Spinal cord (tissue), 10 donors: ENCODE measurements around the gene MARCHF10. TPM values are rescaled to one million over a fixed set of nuclear protein-coding genes. Genes with fewer than 3 reads are reported as not detected.

ENCODE experiments used
- DNase-seq, 6 donors: peaks; one replicate each; pipeline versions ENCODE4 v3.0.0 to v3.0.0-alpha.2; 2013 to 2015; ENCODE audit warnings: low spot score in 6 of 6, low read depth in 4 of 6
- H3K27ac ChIP-seq: one replicate; pipeline ENCODE4 v1.5.1; 2013; ENCODE audit warnings: low read depth, low read length, control low read depth
- H3K27me3 ChIP-seq: one replicate; pipeline ENCODE4 v1.6.1; 2013; ENCODE audit warnings: low read length; ENCODE audit not compliant: control insufficient read depth, insufficient read depth
- H3K36me3 ChIP-seq: one replicate; pipeline ENCODE4 v1.6.1; 2013; ENCODE audit warnings: low read length; ENCODE audit not compliant: control insufficient read depth, insufficient read depth
- H3K4me1 ChIP-seq: one replicate; pipeline ENCODE4 v1.6.1; 2013; ENCODE audit warnings: low read length; ENCODE audit not compliant: control insufficient read depth, insufficient read depth
- H3K4me3 ChIP-seq: one replicate; pipeline ENCODE4 v1.5.1; 2013; ENCODE audit warnings: low read depth, low read length, control low read depth
- H3K9me3 ChIP-seq: one replicate; pipeline ENCODE4 v1.6.1; 2013; ENCODE audit warnings: low read length; ENCODE audit not compliant: control insufficient read depth, insufficient read depth
- WGBS: methylation state at CpG from one replicate; pipeline ENCODE4 v1.1.5; 2013; ENCODE audit warnings: missing lambda C conversion rate; ENCODE audit not compliant: insufficient coverage; 5-methylcytosine and 5-hydroxymethylcytosine counted together
- polyA plus RNA-seq, 2 donors: library from polyadenylated mRNA; unstranded; fragments of 120-200 nt; gene quantifications; one replicate each; pipeline ENCODE4 v1.2.1, GENCODE V29; 2013; ENCODE audit not compliant: insufficient read length in 2 of 2
- total RNA-seq, 2 donors: library from RNA; depleted of rRNA in 1 of 2; stranded (reverse); fragments of 120-200 nt in 1 of 2; fragments of >200 nt in 1 of 2; gene quantifications; one replicate each; pipeline versions ENCODE4 v1.2.3 to v1.2.4, GENCODE V29; 2013 to 2014
- donor health status: healthy.

Gene MARCHF10
- total and polyA plus RNA-seq, 4 donors, result 0.59 to 3.6 (median 2.6) TPM

GRCh38 chr17:62727916-62728672 lies 80.0 kb downstream of the MARCHF10 start:
- H3K36me3 ChIP-seq, result no peaks in the 10 kb centered on the region
- no peak overlapping the region for H3K4me3 ChIP-seq
- 40% methylated on average over 3 of the region's 6 CpGs for WGBS
- DNase-seq, result no peak
- no peak overlapping the region for H3K27ac ChIP-seq
- no peaks in the 10 kb centered on the region for H3K9me3 ChIP-seq
- H3K27me3 ChIP-seq, result no peaks in the 10 kb centered on the region
- peaks cover 6% of the 10 kb centered on the region for H3K4me1 ChIP-seq

- WGBS, result 90% methylated on average over 3 of the region's 5 CpGs
- no peak for DNase-seq
- Histone ChIP-seq H3K4me3 (no peak overlapping the region), H3K27ac (no peak overlapping the region), H3K4me1 (peaks cover 6% of the 10 kb centered on the region), H3K9me3 (no peaks in the 10 kb centered on the region), H3K36me3 (no peaks in the 10 kb centered on the region), H3K27me3 (no peaks in the 10 kb centered on the region)
Observed at GRCh38 chr17:62725791-62726249, 82.3 kb downstream of the MARCHF10 start.

- peak in 1 of 6 donors; percentile 31 for DNase-seq
- Histone ChIP-seq H3K27me3 (no peaks in the 10 kb centered on the region), H3K9me3 (no peaks in the 10 kb centered on the region), H3K36me3 (no peaks in the 10 kb centered on the region), H3K4me1 (peaks cover 6% of the 10 kb centered on the region), H3K27ac (no peak overlapping the region), H3K4me3 (no peak overlapping the region)
- WGBS, result 36% methylated on average over 16 of the region's 16 CpGs
Observed at GRCh38 chr17:62724398-62725146, 83.5 kb downstream of the MARCHF10 start.

GRCh38 chr17:62723842-62724241 lies 84.3 kb downstream of the MARCHF10 start:
- H3K4me1 ChIP-seq, result peaks cover 6% of the 10 kb centered on the region
- H3K9me3 ChIP-seq, result no peaks in the 10 kb centered on the region
- H3K36me3 ChIP-seq, result no peaks in the 10 kb centered on the region
- no peak overlapping the region for H3K27ac ChIP-seq
- WGBS, result 48% methylated on average over 2 of the region's 7 CpGs
- H3K27me3 ChIP-seq, result no peaks in the 10 kb centered on the region
- no peak for DNase-seq
- no peak overlapping the region for H3K4me3 ChIP-seq

- H3K4me1 ChIP-seq, result peaks cover 6% of the 10 kb centered on the region
- no peak overlapping the region for H3K4me3 ChIP-seq
- no peaks in the 10 kb centered on the region for H3K36me3 ChIP-seq
- no peaks in the 10 kb centered on the region for H3K27me3 ChIP-seq
- H3K9me3 ChIP-seq, result no peaks in the 10 kb centered on the region
- no CpG with 5 or more reads among the region's 1 CpG for WGBS
- no peak overlapping the region for H3K27ac ChIP-seq
- no peak for DNase-seq
Observed at GRCh38 chr17:62722625-62723024, 85.5 kb downstream of the MARCHF10 start.

GRCh38 chr17:62720126-62720850 lies 87.8 kb downstream of the MARCHF10 start:
- Histone ChIP-seq H3K27ac (no peak overlapping the region), H3K4me3 (no peak overlapping the region), H3K9me3 (no peaks in the 10 kb centered on the region), H3K4me1 (peaks cover 6% of the 10 kb centered on the region), H3K36me3 (no peaks in the 10 kb centered on the region), H3K27me3 (no peaks in the 10 kb centered on the region)
- no CpG with 5 or more reads among the region's 3 CpGs for WGBS
- no peak for DNase-seq

GRCh38 chr17:62719586-62719985 lies 88.5 kb downstream of the MARCHF10 start:
- H3K4me3 ChIP-seq, result no peak overlapping the region
- no peak overlapping the region for H3K27ac ChIP-seq
- WGBS, result no CpG with 5 or more reads among the region's 1 CpG

GRCh38 chr17:62718429-62718828 lies 89.7 kb downstream of the MARCHF10 start:
- WGBS, result 92% methylated on average over 7 of the region's 11 CpGs

More at GRCh38 chr17:62719586-62719985, 88.5 kb downstream of the MARCHF10 start:
- no peaks in the 10 kb centered on the region for H3K9me3 ChIP-seq
- DNase-seq, result no peak
- no peaks in the 10 kb centered on the region for H3K36me3 ChIP-seq
- H3K4me1 ChIP-seq, result peaks cover 2% of the 10 kb centered on the region
- H3K27me3 ChIP-seq, result no peaks in the 10 kb centered on the region

GRCh38 chr17:62717889-62718288 lies 90.2 kb downstream of the MARCHF10 start:
- Histone ChIP-seq H3K36me3 (no peaks in the 10 kb centered on the region), H3K4me3 (no peak overlapping the region), H3K9me3 (no peaks in the 10 kb centered on the region), H3K4me1 (peaks cover 11% of the 10 kb centered on the region), H3K27ac (no peak overlapping the region), H3K27me3 (no peaks in the 10 kb centered on the region)
- 96% methylated on average over 7 of the region's 8 CpGs for WGBS
- DNase-seq, result no peak

More at GRCh38 chr17:62718429-62718828, 89.7 kb downstream of the MARCHF10 start:
- Histone ChIP-seq H3K27ac (no peak overlapping the region), H3K4me1 (peaks cover 8% of the 10 kb centered on the region), H3K4me3 (no peak overlapping the region), H3K9me3 (no peaks in the 10 kb centered on the region), H3K27me3 (no peaks in the 10 kb centered on the region), H3K36me3 (no peaks in the 10 kb centered on the region)
- no peak for DNase-seq
